HL-60 (cell line): Measurements from ENCODE around the gene TTN.

Source experiments
- DNase-seq, 2 experiments: peaks; one replicate each; pipeline ENCODE4 v3.0.0-alpha.2; 2010 to 2020; ENCODE audit warnings: low read depth in 1 of 2, low spot score in 1 of 2
- H3K27ac ChIP-seq: fragments of 250-450 bp; sonication (Bioruptor Pico); replicated peaks from 2 replicates; pipeline ENCODE4 v1.5.1; 2020; ENCODE audit warnings: mild to moderate bottlenecking, moderate library complexity
- H3K27me3 ChIP-seq: fragments of 250-450 bp; sonication (Bioruptor Pico); 2 replicates; pipeline ENCODE4 v1.5.1; 2021; ENCODE audit warnings: mild to moderate bottlenecking, moderate library complexity; ENCODE audit not compliant: insufficient read depth, poor library complexity, severe bottlenecking
- H3K4me3 ChIP-seq: replicated peaks from 2 replicates; pipeline ENCODE4 v1.5.1; 2011; ENCODE audit warnings: mild to moderate bottlenecking, control low read depth, low read length; ENCODE audit not compliant: insufficient read depth
- CTCF ChIP-seq: IDR thresholded peaks from one replicate; pipeline ENCODE4 v1.5.1; 2011; ENCODE audit warnings: low read length, control low read depth, inconsistent platforms; ENCODE audit not compliant: insufficient read depth
- GABPA ChIP-seq: IDR thresholded peaks from 2 replicates; pipeline ENCODE4 v1.6.1; 2012; ENCODE audit warnings: low read depth
- POLR2AphosphoS5 ChIP-seq: IDR thresholded peaks from 2 replicates; pipeline ENCODE4 v1.6.1; 2012; ENCODE audit warnings: low read depth
- SPI1 ChIP-seq: IDR thresholded peaks from 2 replicates; pipeline ENCODE4 v1.6.1; 2012; ENCODE audit warnings: low read depth, mild to moderate bottlenecking, borderline replicate concordance
- TF ChIP-seq, protein P1 (sequence below): IDR thresholded peaks from 2 replicates; pipeline ENCODE4 v1.6.1; 2012; ENCODE audit warnings: low read depth; ENCODE audit not compliant: insufficient replicate concordance

Gene TTN

DNA sequence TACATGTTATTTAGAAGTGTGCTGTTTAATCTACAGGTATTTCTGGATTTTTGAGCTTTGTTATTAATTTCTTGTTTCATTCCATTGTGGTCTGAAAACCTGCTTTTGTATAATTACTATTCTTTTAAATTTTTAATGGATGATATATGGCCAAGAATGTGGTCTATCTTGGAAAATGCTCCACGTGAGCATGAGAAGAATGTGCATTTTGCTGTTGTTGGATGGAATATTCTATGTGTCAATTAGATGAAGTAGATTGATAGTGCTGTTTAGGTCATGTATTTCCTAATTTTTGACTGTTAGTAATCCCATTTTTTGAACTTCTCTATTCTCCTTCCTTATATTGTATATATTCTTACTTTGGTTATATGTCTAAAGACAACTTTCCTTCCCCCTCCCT lies 19.9 kb upstream of the TTN start:
- TF ChIP-seq SPI1 (no peak), GABPA (no peak), POLR2AphosphoS5 (no peak), CTCF (no peak)
- TF ChIP-seq, protein P1, sequence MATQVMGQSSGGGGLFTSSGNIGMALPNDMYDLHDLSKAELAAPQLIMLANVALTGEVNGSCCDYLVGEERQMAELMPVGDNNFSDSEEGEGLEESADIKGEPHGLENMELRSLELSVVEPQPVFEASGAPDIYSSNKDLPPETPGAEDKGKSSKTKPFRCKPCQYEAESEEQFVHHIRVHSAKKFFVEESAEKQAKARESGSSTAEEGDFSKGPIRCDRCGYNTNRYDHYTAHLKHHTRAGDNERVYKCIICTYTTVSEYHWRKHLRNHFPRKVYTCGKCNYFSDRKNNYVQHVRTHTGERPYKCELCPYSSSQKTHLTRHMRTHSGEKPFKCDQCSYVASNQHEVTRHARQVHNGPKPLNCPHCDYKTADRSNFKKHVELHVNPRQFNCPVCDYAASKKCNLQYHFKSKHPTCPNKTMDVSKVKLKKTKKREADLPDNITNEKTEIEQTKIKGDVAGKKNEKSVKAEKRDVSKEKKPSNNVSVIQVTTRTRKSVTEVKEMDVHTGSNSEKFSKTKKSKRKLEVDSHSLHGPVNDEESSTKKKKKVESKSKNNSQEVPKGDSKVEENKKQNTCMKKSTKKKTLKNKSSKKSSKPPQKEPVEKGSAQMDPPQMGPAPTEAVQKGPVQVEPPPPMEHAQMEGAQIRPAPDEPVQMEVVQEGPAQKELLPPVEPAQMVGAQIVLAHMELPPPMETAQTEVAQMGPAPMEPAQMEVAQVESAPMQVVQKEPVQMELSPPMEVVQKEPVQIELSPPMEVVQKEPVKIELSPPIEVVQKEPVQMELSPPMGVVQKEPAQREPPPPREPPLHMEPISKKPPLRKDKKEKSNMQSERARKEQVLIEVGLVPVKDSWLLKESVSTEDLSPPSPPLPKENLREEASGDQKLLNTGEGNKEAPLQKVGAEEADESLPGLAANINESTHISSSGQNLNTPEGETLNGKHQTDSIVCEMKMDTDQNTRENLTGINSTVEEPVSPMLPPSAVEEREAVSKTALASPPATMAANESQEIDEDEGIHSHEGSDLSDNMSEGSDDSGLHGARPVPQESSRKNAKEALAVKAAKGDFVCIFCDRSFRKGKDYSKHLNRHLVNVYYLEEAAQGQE: no peak
- Histone ChIP-seq H3K27me3 (no peaks in the 10 kb centered on the region), H3K4me3 (no peak overlapping the region), H3K27ac (no peak overlapping the region)
- no peak for DNase-seq

DNA sequence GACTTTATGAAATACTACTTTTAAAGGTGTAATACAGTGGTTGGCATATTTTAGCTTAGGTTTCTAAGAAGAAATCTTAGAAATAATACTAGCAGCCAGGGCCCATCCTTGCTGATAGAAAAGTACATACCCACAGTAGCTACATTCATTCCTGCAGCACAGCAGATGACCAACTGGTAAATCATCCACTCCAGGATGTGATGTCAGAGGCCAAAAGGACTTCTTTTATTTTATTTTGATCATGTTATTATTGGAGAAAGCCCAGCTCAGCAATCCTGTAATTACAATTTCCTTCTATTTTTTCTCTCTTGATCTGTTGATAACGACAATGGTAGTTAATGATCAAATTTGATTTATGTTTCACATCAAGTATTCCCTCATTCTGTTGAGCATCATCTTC lies 18.0 kb upstream of the TTN start:
- TF ChIP-seq, protein P1: no peak
- no peak for TF ChIP-seq CTCF

DNA sequence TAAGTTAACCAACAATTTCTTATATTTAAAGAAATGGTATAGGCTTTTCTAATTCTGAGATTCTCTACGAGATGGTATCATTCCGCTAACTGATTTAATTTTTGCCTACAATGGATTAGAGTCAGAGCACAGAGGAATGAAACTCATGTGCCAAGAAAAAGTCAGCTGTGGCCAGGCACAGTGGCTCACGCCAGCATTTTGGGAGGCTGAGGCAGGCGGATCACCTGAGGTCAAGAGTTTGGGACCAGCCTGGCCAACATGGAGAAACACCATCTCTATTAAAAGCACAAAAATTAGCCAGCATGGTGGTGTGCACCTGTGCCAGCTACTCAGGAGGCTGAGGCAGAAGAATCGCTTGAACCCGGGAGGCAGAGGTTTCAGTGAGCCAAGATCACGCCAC lies 17.0 kb upstream of the TTN start:
- Histone ChIP-seq H3K27ac (no peak overlapping the region), H3K27me3 (no peaks in the 10 kb centered on the region), H3K4me3 (no peak overlapping the region)
- DNase-seq: no peak
- no peak for TF ChIP-seq GABPA
- TF ChIP-seq CTCF: no peak
- no peak for TF ChIP-seq POLR2AphosphoS5
- TF ChIP-seq, protein P1: no peak
- TF ChIP-seq SPI1: no peak

More for the DNA sequence above, 18.0 kb upstream of the TTN start:
- Histone ChIP-seq H3K27me3 (no peaks in the 10 kb centered on the region), H3K4me3 (no peak overlapping the region), H3K27ac (no peak overlapping the region)
- no peak for DNase-seq
